GM18873 (cell line): ENCODE measurements around the gene ASIC5.

ENCODE experiments used
- ATAC-seq: cut with Tn5 transposase; IDR thresholded peaks from one replicate; pipeline ENCODE4 v1.9.1; 2021; ENCODE audit warnings: mild to moderate bottlenecking, moderate library complexity, moderate number of reproducible peaks; ENCODE audit not compliant: unreplicated experiment, low FRiP score

ASIC5 gene

GRCh38 chr4:155883895-155884294 is 17.8 kb upstream of the ASIC5 start:
- no peak for ATAC-seq

- no peak for ATAC-seq
Observed at GRCh38 chr4:155881555-155881954, 15.5 kb upstream of the ASIC5 start.

- ATAC-seq = no peak
Observed at GRCh38 chr4:155879767-155880166, 13.7 kb upstream of the ASIC5 start.

- ATAC-seq = no peak
Observed at GRCh38 chr4:155878611-155879010, 12.5 kb upstream of the ASIC5 start.

GRCh38 chr4:155877971-155878370 is 11.9 kb upstream of the ASIC5 start:
- ATAC-seq = no peak

GRCh38 chr4:155875878-155876277 is 9.8 kb upstream of the ASIC5 start:
- ATAC-seq = no peak

GRCh38 chr4:155855897-155856296 is 10.2 kb downstream of the ASIC5 start:
- ATAC-seq = no peak

GRCh38 chr4:155854582-155855226 is 11.4 kb downstream of the ASIC5 start:
- ATAC-seq = no peak

- ATAC-seq = no peak
Observed at GRCh38 chr4:155853189-155853588, 12.9 kb downstream of the ASIC5 start.

GRCh38 chr4:155849042-155849441 is 17.0 kb downstream of the ASIC5 start:
- ATAC-seq = no peak

- no peak for ATAC-seq
Observed at GRCh38 chr4:155846929-155847328, 19.1 kb downstream of the ASIC5 start.

- ATAC-seq = no peak
Observed at GRCh38 chr4:155842080-155842479, 24.0 kb downstream of the ASIC5 start.

GRCh38 chr4:155837203-155837796 is 28.8 kb downstream of the ASIC5 start:
- ATAC-seq = no peak

GRCh38 chr4:155832664-155833063 is 33.4 kb downstream of the ASIC5 start:
- no peak for ATAC-seq

- ATAC-seq = no peak
Observed at GRCh38 chr4:155828628-155829027, 37.4 kb downstream of the ASIC5 start.

GRCh38 chr4:155822572-155822971 is 43.5 kb downstream of the ASIC5 start:
- no peak for ATAC-seq

GRCh38 chr4:155820887-155821518 is 45.1 kb downstream of the ASIC5 start:
- ATAC-seq = no peak

GRCh38 chr4:155819066-155819465 is 47.0 kb downstream of the ASIC5 start:
- no peak for ATAC-seq

GRCh38 chr4:155818639-155819038 is 47.4 kb downstream of the ASIC5 start:
- ATAC-seq = no peak

- ATAC-seq = no peak
Observed at GRCh38 chr4:155811083-155811482, 55.0 kb downstream of the ASIC5 start.

- peak; percentile 96 for ATAC-seq
Observed at GRCh38 chr4:155809835-155810234, 56.2 kb downstream of the ASIC5 start.

GRCh38 chr4:155807021-155807420 is 59.1 kb downstream of the ASIC5 start:
- no peak for ATAC-seq
